ENCODE measurements around the gene TBC1D21.

TBC1D21 gene

GRCh38 chr15:73843787-73844186 lies 29.6 kb upstream of the TBC1D21 start:
- DNase-seq (ENCODE audit: insufficient read length, low spot score) = no peak
- FAIRE-seq = no peak
- TF ChIP-seq POLR2AphosphoS5 (IDR thresholded peaks at IDR 0.05; ENCODE audit: low read depth, low read length) = no peak
- no peak for TF ChIP-seq TAF1 (IDR thresholded peaks at IDR 0.05; ENCODE audit: low read depth, low read length)
- no peak for TF ChIP-seq POLR2A (IDR thresholded peaks at IDR 0.05; ENCODE audit: low read depth, low read length)
- no peak for TF ChIP-seq PAX5 (IDR thresholded peaks at IDR 0.05; ENCODE audit: insufficient read depth, low read length, severe bottlenecking)
- no peak for TF ChIP-seq POU2F2 (IDR thresholded peaks at IDR 0.05; ENCODE audit: low read depth, low read length)
- TF ChIP-seq SPI1 (IDR thresholded peaks at IDR 0.05; ENCODE audit: low read depth, low read length) = no peak

GRCh38 chr15:73844356-73844755 lies 29.0 kb upstream of the TBC1D21 start:
- no peak for FAIRE-seq

GRCh38 chr15:73845507-73845906 lies 27.9 kb upstream of the TBC1D21 start:
- DNase-seq (ENCODE audit: insufficient read length, low spot score) (no peak), FAIRE-seq (no peak)
- no peak for TF ChIP-seq TAF1 (IDR thresholded peaks at IDR 0.05; ENCODE audit: low read depth, low read length)
- no peak for TF ChIP-seq POLR2A (IDR thresholded peaks at IDR 0.05; ENCODE audit: low read depth, low read length)
- no peak for TF ChIP-seq POU2F2 (IDR thresholded peaks at IDR 0.05; ENCODE audit: low read depth, low read length)
- TF ChIP-seq SPI1 (IDR thresholded peaks at IDR 0.05; ENCODE audit: low read depth, low read length) = no peak
- no peak for TF ChIP-seq POLR2AphosphoS5 (IDR thresholded peaks at IDR 0.05; ENCODE audit: low read depth, low read length)
- TF ChIP-seq PAX5 (IDR thresholded peaks at IDR 0.05; ENCODE audit: insufficient read depth, low read length, severe bottlenecking) = no peak

More at GRCh38 chr15:73844356-73844755, 29.0 kb upstream of the TBC1D21 start:
- TF ChIP-seq PAX5 (IDR thresholded peaks at IDR 0.05; ENCODE audit: insufficient read depth, low read length, severe bottlenecking) = no peak
- TF ChIP-seq TAF1 (IDR thresholded peaks at IDR 0.05; ENCODE audit: low read depth, low read length) = no peak
- TF ChIP-seq POLR2AphosphoS5 (IDR thresholded peaks at IDR 0.05; ENCODE audit: low read depth, low read length) = no peak
- no peak for TF ChIP-seq POLR2A (IDR thresholded peaks at IDR 0.05; ENCODE audit: low read depth, low read length)
- no peak for TF ChIP-seq POU2F2 (IDR thresholded peaks at IDR 0.05; ENCODE audit: low read depth, low read length)
- no peak for TF ChIP-seq SPI1 (IDR thresholded peaks at IDR 0.05; ENCODE audit: low read depth, low read length)
- no peak for DNase-seq (ENCODE audit: insufficient read length, low spot score)

GRCh38 chr15:73845907-73846306 lies 27.5 kb upstream of the TBC1D21 start:
- DNase-seq (ENCODE audit: insufficient read length, low spot score) (no peak), FAIRE-seq (no peak)
- TF ChIP-seq POLR2A (IDR thresholded peaks at IDR 0.05; ENCODE audit: low read depth, low read length) (no peak), TAF1 (IDR thresholded peaks at IDR 0.05; ENCODE audit: low read depth, low read length) (no peak), POU2F2 (IDR thresholded peaks at IDR 0.05; ENCODE audit: low read depth, low read length) (no peak), PAX5 (IDR thresholded peaks at IDR 0.05; ENCODE audit: insufficient read depth, low read length, severe bottlenecking) (no peak), POLR2AphosphoS5 (IDR thresholded peaks at IDR 0.05; ENCODE audit: low read depth, low read length) (no peak), SPI1 (IDR thresholded peaks at IDR 0.05; ENCODE audit: low read depth, low read length) (no peak)

- DNase-seq (ENCODE audit: insufficient read length, low spot score) (no peak), FAIRE-seq (no peak)
- no peak for TF ChIP-seq POLR2A (IDR thresholded peaks at IDR 0.05; ENCODE audit: low read depth, low read length)
- no peak for TF ChIP-seq POLR2AphosphoS5 (IDR thresholded peaks at IDR 0.05; ENCODE audit: low read depth, low read length)
- TF ChIP-seq SPI1 (IDR thresholded peaks at IDR 0.05; ENCODE audit: low read depth, low read length) = no peak
- no peak for TF ChIP-seq PAX5 (IDR thresholded peaks at IDR 0.05; ENCODE audit: insufficient read depth, low read length, severe bottlenecking)
- no peak for TF ChIP-seq TAF1 (IDR thresholded peaks at IDR 0.05; ENCODE audit: low read depth, low read length)
- TF ChIP-seq POU2F2 (IDR thresholded peaks at IDR 0.05; ENCODE audit: low read depth, low read length) = no peak
Measured at GRCh38 chr15:73849641-73850040, 23.7 kb upstream of the TBC1D21 start.

GRCh38 chr15:73850228-73850627 lies 23.1 kb upstream of the TBC1D21 start:
- FAIRE-seq = no peak
- TF ChIP-seq TAF1 (IDR thresholded peaks at IDR 0.05; ENCODE audit: low read depth, low read length) = no peak
- no peak for TF ChIP-seq POU2F2 (IDR thresholded peaks at IDR 0.05; ENCODE audit: low read depth, low read length)
- no peak for DNase-seq (ENCODE audit: insufficient read length, low spot score)

- peak; percentile 16 for FAIRE-seq
- TF ChIP-seq POU2F2 (IDR thresholded peaks at IDR 0.05; ENCODE audit: low read depth, low read length) (no peak), TAF1 (IDR thresholded peaks at IDR 0.05; ENCODE audit: low read depth, low read length) (no peak), SPI1 (IDR thresholded peaks at IDR 0.05; ENCODE audit: low read depth, low read length) (no peak), POLR2A (IDR thresholded peaks at IDR 0.05; ENCODE audit: low read depth, low read length) (no peak), PAX5 (IDR thresholded peaks at IDR 0.05; ENCODE audit: insufficient read depth, low read length, severe bottlenecking) (no peak), POLR2AphosphoS5 (IDR thresholded peaks at IDR 0.05; ENCODE audit: low read depth, low read length) (no peak)
- peak; percentile 30 for DNase-seq (ENCODE audit: insufficient read length, low spot score)
Measured at GRCh38 chr15:73851689-73852088, 21.7 kb upstream of the TBC1D21 start.

GRCh38 chr15:73852507-73852906 lies 20.9 kb upstream of the TBC1D21 start:
- TF ChIP-seq TAF1 (IDR thresholded peaks at IDR 0.05; ENCODE audit: low read depth, low read length) (no peak), POU2F2 (IDR thresholded peaks at IDR 0.05; ENCODE audit: low read depth, low read length) (no peak), PAX5 (IDR thresholded peaks at IDR 0.05; ENCODE audit: insufficient read depth, low read length, severe bottlenecking) (no peak), SPI1 (IDR thresholded peaks at IDR 0.05; ENCODE audit: low read depth, low read length) (no peak), POLR2A (IDR thresholded peaks at IDR 0.05; ENCODE audit: low read depth, low read length) (no peak), POLR2AphosphoS5 (IDR thresholded peaks at IDR 0.05; ENCODE audit: low read depth, low read length) (no peak)
- DNase-seq (ENCODE audit: insufficient read length, low spot score) = no peak
- FAIRE-seq = no peak

- TF ChIP-seq SPI1 (IDR thresholded peaks at IDR 0.05; ENCODE audit: low read depth, low read length) (no peak), POLR2A (IDR thresholded peaks at IDR 0.05; ENCODE audit: low read depth, low read length) (no peak), POU2F2 (IDR thresholded peaks at IDR 0.05; ENCODE audit: low read depth, low read length) (no peak), PAX5 (IDR thresholded peaks at IDR 0.05; ENCODE audit: insufficient read depth, low read length, severe bottlenecking) (no peak), POLR2AphosphoS5 (IDR thresholded peaks at IDR 0.05; ENCODE audit: low read depth, low read length) (no peak), TAF1 (IDR thresholded peaks at IDR 0.05; ENCODE audit: low read depth, low read length) (no peak)
- FAIRE-seq (no peak), DNase-seq (ENCODE audit: insufficient read length, low spot score) (no peak)
Measured at GRCh38 chr15:73854265-73854664, 19.1 kb upstream of the TBC1D21 start.
